Body of pancreas (tissue), 4 donors: ENCODE results near the gene SERPINB6.

Source experiments
- CTCF ChIP-seq, 7 experiments: fragments of 450-650 bp in 4 of 7; fragments of 200-600 bp in 3 of 7; sonication (generic) in 3 of 7; IDR thresholded peaks; one replicate each; pipeline ENCODE4 v1.5.1; 2016 to 2019; ENCODE audit warnings: antibody characterized with exemption in 7 of 7
- POLR2A ChIP-seq, 3 donors: fragments of 450-650 bp; IDR thresholded peaks; one replicate each; pipeline ENCODE4 v1.6.1; 2016; ENCODE audit warnings: antibody characterized with exemption in 3 of 3, mild to moderate bottlenecking in 2 of 3

DNA sequence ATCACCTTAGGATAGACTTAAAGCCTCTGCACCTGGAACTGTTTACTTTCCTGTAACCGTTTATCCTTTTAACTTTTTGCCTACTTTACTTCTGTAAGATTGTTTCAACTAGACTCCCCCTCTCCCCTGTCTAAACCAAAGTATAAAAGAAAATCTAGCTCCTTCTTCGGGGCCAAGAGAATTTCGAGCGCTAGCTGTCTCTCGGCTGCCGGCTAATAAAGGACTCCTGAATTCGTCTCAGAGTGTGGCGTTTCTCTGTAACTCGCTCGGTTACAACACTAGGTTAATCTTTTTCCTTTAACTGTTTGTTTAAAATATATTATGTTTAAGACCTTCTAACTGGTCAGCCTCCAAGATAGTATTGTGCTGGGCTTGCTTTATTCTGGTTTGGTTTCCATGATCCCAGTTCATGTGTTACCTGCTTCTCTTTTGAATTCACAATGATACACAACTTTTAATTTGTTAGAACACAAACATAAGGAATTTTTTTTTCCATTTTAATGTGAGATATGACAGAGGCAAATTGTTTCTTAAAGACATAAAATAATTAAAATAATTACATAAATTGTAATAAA lies 19.7 kb upstream of the SERPINB6 start:
- TF ChIP-seq CTCF (IDR thresholded peaks at IDR 0.05) (no peak), POLR2A (IDR thresholded peaks at IDR 0.05) (peak in 1 of 3 donors; percentile 11)
